ENCODE data around the gene CCL24.
A peak's percentile ranks its signal among the peaks of the same experiment; 100 is the strongest.

DNA sequence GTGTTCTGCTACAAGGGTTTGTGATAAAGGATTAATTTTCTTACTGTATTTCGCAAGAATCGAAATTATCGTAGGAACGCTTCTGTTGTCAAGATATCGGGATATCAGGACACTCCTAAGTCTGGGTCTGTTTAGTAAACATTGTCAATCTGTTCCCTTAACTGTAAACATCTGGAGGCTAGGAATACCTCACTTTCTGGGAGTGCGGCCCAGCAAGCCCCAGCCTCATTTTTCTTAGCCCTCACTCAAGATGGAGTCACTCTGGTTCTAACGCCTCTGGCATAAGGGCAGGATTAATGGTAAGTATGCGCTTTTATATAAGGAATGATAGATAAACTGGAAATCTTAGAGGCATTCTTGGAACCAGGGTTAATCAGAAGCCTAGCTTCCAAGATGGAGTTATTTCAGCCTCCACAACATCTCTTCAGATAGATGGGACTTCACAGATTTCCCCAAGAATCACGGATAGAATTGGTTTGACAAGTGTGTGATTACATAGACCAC lies 30.1 kb upstream of the CCL24 start:
- TF ChIP-seq, protein P1, sequence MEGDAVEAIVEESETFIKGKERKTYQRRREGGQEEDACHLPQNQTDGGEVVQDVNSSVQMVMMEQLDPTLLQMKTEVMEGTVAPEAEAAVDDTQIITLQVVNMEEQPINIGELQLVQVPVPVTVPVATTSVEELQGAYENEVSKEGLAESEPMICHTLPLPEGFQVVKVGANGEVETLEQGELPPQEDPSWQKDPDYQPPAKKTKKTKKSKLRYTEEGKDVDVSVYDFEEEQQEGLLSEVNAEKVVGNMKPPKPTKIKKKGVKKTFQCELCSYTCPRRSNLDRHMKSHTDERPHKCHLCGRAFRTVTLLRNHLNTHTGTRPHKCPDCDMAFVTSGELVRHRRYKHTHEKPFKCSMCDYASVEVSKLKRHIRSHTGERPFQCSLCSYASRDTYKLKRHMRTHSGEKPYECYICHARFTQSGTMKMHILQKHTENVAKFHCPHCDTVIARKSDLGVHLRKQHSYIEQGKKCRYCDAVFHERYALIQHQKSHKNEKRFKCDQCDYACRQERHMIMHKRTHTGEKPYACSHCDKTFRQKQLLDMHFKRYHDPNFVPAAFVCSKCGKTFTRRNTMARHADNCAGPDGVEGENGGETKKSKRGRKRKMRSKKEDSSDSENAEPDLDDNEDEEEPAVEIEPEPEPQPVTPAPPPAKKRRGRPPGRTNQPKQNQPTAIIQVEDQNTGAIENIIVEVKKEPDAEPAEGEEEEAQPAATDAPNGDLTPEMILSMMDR (conservative IDR thresholded peaks at IDR 0.05; ENCODE audit: low read depth, low read length) = no peak
- TF ChIP-seq POLR2A (IDR thresholded peaks at IDR 0.05; ENCODE audit: low read depth, low read length) (no peak), CEBPB (IDR thresholded peaks at IDR 0.05; ENCODE audit: low read depth, low read length) (peak; percentile 79), RAD21 (IDR thresholded peaks at IDR 0.05; ENCODE audit: low read length) (no peak), MXI1 (IDR thresholded peaks at IDR 0.05; ENCODE audit: borderline replicate concordance, low read depth, low read length) (no peak), BHLHE40 (IDR thresholded peaks at IDR 0.05; ENCODE audit: low read depth, low read length) (no peak), CHD1 (IDR thresholded peaks at IDR 0.05; ENCODE audit: low read depth, low read length) (no peak)

Measured in IMR-90 (cell line).